ENCODE data around the gene OR2AT4.
"Not testable (repeated sequence)": the region's sequence is repeated elsewhere in the genome, so short reads cannot be mapped to it uniquely, and the experiment has no call there.

Gene OR2AT4

GRCh38 chr11:75068559-75068958 is 28.1 kb downstream of the OR2AT4 start:
- DNase-seq (ENCODE audit: low spot score): no peak

DNA sequence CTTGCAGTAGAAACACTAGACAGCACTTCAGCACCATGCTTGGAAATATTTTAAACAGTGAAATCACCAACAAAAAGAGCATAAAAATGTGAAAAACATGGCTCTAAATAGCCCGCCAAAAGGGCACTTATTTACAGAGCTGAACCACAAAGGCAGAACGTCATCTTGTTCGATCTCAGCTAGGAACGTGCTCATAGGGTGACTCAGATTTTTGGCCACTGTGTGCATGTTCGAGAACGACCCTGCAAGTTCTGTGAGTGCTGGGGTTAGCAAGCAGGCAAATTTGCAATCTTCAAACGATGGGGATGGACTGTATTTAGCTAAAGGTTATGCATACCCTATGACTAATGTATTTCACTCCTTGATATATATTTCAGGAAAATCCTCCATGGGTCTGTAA is 30.6 kb downstream of the OR2AT4 start:
- no peak for DNase-seq (ENCODE audit: low spot score)

DNA sequence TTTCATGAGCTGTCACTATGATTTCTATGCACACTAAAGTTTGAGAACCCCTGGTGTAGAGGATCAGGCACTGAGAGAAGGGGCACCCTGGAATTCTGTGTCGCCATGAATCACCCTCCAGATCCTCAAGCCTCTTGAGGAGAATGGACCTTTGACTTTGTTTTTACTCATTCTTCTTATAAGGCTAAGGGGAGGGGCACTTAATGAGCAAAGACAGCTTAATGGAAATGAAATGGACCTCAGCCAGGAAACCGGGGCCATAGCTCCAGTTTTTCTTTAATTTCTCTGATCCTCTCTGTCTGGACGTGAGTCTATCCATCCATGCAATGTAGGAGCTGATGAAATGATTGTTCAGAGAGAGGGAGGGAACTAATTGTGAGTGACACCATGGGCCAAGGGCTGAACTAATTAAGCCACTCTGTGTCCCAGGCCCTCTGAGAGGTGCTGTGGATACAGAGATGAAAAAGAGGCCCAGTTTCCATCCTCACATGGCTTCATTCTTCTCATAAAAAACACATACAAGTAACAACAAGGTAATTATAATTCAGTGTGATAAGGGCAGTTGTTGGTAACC is 32.8 kb downstream of the OR2AT4 start:
- peak; percentile 26 for DNase-seq (ENCODE audit: low spot score)

GRCh38 chr11:75059299-75059698 is 37.4 kb downstream of the OR2AT4 start:
- DNase-seq (ENCODE audit: low spot score): no peak

- DNase-seq (ENCODE audit: low spot score): no peak
Observed at GRCh38 chr11:75056814-75057213, 39.9 kb downstream of the OR2AT4 start.

DNA sequence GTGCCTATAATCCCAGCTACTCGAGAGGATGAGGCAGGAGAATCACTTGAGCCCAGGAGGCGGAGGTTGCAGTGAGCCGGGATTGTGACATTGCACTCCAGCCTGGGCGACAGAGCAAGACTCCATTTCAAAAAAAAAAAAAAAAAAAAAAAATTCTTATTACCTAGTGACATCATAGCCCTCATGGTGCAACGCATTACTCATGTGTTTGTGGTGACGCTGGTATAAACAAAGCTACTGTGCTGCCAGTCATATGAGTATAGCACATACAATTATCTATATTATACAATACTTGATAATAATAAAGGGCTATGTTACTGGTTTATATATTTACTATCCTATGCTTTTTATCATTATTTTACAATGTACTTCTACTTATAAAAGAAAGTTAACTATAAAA is 41.2 kb downstream of the OR2AT4 start:
- DNase-seq (ENCODE audit: low spot score): no peak

DNA sequence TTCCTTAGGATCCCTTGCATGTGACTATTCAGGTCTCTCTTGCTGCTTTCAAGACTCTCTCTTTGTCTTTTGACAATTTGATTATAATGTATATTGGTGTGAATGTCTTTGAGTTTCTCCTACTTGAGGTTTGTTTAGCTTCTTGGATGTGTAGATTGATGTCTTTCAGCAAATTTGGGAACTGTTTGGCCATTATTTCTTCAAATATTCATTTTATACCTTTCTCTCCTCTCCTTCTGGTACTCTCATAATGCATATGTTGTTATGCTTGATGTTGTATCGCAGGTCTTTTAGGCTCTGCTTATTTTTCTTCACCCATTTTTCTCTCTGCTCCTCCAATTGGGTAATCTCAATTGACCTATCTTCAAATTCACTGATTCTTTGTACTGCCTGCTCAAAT is 44.2 kb downstream of the OR2AT4 start:
- DNase-seq (ENCODE audit: low spot score): no peak

DNA sequence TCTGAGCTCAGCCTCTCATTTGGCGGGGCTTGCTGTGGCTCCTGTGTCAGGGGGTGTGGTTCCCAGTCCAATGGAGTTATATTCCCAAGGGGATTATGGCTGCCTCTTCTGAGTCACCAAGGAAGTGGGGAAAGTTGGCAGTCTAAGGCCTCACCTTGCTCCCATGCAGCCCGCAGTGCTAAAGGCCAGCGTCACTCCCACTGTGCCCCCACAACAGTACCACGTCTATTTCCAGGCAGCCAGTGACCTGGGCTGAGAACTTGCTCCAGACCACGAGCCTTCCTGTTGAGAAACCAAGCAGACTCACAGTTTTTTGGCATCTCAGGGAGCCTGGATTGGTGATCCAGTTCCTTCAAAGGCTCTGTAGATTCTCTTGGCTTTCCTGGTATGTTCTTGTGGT is 45.6 kb downstream of the OR2AT4 start:
- peak; percentile 34 for DNase-seq (ENCODE audit: low spot score)

DNA sequence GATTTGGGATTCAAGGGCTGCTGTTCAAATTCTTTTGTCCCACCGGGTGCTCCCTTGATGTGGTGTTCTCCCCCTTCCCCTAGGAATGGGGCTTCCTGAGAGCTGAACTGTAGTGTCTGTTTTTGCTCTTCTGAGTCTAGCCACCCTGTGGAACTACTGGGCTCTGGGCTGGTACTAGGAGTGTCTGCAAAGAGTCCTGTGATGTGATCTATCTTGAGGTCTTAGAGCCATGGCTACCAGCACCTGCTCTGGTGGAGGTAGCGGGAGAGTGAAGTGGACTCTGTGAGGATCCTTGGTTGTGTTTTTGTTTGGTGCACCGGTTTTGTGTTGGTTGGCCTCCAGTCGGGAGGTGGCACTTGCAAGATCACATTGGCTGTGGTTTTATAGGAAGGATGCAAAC is 46.2 kb downstream of the OR2AT4 start:
- DNase-seq (ENCODE audit: low spot score): no peak

DNA sequence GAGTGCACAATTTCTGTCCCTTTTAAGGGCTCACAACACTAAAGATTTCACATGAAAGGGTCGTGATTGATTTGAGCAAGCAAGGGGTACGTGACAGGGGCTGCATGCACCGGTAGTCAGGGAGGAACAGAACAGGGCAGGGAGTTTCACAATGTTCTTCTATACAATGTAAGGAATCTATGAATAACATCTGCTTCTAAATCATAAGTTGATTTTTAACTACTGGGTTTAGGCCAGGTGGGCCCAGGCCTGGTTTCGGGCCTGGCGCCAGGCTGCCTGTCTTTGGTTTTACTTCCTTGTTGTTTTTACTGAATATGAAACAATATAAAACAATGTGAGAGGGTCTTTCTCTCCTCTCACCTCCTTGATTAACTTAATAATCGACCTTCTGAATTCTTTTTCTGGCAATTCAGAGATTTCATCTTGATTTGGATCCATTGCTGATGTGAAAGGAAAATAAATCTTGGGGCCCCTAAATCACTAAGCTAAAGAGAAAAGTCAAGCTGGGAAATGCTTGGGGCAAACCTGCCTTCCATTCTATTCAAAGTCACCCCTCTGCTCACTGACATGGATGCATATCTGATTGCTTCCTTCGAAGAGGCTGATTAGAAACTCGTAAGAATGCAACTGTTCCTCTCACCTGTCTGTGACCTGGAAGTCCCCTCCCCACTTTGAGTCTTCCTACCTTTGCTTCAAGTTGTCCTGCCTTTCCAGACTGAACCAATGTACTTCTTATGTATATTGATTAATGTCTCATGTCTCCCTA is 47.0 kb downstream of the OR2AT4 start:
- DNase-seq (ENCODE audit: low spot score): not testable (repeated sequence)

- DNase-seq (ENCODE audit: low spot score): no peak
Observed at GRCh38 chr11:75047191-75047590, 49.5 kb downstream of the OR2AT4 start.

- not testable (repeated sequence) for DNase-seq (ENCODE audit: low spot score)
Observed at GRCh38 chr11:75046668-75047067, 50.0 kb downstream of the OR2AT4 start.

DNA sequence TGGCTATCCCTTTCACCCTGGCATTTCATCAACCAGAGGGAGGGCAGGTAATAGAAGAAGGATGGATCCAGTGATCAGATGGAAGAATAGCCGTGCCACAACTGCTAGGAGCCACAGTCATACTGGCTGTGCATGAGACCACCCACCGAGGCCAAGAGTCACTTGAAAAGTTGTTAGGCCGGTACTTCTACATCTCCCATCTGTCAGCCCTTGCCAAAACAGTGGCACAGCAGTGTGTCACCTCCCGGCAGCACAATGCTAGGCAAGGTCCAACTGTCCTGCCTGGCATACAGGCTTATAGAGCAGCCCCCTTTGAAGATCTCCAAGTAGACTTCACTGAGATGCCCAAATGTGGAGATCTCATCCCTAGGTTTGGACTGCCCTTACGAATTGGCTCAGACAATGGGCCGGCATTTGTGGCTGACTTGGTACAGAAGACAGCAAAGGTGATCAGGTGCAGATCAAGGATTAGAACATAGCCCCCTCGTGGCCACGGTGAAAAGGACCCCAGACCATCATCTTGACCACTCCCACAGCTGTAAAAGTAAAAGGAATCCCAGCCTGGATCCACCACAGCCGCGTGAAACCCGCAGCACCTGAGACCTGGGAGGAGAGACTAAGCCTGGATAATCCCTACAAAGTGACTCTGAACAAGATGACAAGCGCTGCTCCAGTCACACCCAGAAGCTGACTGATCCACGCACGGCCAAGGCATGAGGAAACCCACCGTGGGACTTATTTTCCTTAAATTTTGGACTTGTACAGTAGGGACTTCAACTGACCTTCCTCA is 52.1 kb downstream of the OR2AT4 start:
- DNase-seq (ENCODE audit: low spot score): not testable (repeated sequence)

DNA sequence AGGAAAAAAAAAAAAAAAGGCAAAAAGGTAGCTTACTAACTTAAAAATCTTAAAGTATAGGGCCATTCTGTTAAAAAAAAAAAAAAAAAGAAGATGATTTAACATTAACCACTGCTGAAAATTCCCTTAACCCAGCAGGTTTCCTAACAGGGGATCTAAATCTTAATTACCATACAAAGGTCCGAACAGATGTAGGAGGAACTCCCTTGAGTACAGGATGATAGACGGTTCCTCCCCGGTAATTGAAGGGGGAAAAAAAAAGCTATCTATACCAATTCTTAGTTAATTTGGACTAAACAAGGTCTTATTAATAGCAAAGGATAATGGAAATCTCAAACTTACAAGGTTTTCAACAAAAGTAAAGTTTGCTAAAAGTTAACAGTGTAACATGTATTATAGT is 54.9 kb downstream of the OR2AT4 start:
- DNase-seq (ENCODE audit: low spot score): not testable (repeated sequence)

GRCh38 chr11:75041263-75041662 is 55.4 kb downstream of the OR2AT4 start:
- no peak for DNase-seq (ENCODE audit: low spot score)

GRCh38 chr11:75040167-75040770 is 56.4 kb downstream of the OR2AT4 start:
- DNase-seq (ENCODE audit: low spot score): no peak

DNA sequence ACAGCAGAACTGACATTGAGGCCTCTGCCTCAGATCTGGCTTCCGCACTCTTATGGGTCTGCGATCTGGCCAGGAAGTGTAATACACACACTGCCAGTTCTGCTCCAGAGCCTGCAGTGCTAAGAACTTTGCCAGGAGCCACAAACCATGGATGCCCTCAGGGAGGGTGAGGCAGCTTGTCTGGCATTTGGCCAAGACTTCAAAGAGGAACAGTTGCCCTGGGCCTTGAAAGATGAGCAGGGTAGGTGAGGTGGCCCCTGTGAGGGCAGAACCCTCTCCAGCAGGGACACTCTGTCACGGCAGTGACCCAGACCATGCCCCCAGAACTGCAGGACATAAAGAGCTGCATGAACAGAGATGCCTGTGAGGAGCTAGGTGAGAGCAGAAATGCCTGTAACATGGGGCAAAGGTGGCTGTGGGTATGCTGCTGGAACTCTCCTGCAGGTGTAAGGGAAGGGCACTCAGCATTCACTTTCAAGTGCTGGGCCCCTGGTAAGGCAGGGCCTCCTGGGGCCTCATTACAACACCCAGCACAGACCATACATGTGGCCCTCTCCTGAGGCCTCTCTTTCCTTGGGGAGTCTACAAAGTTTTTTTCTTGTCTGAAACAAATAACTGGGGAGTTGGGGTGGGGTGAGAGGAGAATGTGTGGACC is 60.6 kb downstream of the OR2AT4 start:
- peak; percentile 65 for DNase-seq (ENCODE audit: low spot score)

DNA sequence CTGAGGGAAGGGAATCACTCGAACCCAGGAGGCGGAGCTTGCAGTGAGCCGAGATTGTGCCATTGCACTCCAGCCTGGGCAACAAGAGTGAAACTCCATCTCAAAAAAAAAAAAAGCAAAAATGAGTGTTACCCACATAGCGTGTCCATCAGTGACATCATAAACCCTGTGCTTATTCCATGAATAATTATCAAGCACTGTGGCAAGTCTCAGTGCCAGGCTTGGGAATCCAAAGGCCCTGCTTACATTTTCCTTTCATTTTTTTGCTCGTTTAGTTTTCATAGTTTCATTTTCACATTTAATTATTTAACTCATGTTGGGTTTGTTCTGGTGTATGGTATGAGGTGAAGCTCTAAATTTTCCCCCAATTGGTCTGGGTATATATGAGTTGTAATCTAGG is 61.4 kb downstream of the OR2AT4 start:
- no peak for DNase-seq (ENCODE audit: low spot score)

GRCh38 chr11:75033916-75034315 is 62.8 kb downstream of the OR2AT4 start:
- DNase-seq (ENCODE audit: low spot score): no peak

- no peak for DNase-seq (ENCODE audit: low spot score)
Observed at GRCh38 chr11:75032550-75032935, 64.1 kb downstream of the OR2AT4 start.

DNA sequence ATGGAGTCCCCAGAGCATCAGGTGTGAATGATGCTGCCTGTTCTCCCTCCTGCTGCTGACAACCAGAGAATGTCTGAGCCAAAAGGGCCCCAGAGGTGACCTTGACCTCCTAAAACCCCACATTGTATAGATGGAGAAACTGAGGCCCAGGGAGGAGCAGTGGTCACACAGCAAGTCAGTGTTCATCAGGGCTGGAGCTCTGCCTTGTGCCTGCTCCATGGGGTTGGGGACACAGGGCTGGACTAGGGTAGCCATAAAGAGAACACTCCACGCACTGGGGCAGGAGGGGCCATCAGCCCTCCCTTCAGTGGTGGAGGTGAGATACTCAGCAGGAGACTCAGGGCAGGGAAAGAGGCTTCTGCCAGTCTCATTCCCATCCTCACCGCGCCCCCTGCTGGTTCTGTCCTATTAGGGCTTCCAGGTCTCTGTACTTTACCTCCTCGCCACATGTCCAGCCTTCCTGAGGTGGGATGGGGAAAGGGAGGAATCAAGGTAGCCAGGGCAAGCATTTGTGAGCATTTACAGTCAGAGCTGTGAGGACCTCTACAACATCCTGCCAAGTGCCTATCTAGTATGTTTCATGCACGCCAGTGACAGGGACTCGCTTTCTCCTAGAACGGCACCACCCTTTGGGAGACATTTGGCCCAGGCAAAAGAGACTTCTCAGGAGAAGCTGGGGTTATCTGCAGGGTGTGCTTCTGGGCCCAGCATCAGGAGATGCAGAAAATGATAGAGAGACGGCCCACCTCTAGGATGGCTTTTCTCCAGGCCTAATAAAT is 64.7 kb downstream of the OR2AT4 start:
- DNase-seq (ENCODE audit: low spot score): peak; percentile 35
